GM23338 (cell line): ENCODE measurements around the gene PAIP2. TPM values are rescaled to one million over a fixed set of nuclear protein-coding genes. Genes with fewer than 3 reads are reported as not detected.

Experiments used
- ATAC-seq: fragments of 200-7000 bp; cut with Tn5 transposase; 3 replicates; pipeline ENCODE4 v1.9.1; 2020
- DNase-seq: peaks from one replicate; pipeline ENCODE4 v3.0.0-alpha.2; 2015; ENCODE audit warnings: low spot score
- H2AFZ ChIP-seq: fragments of 200-600 bp; sonication (generic); 2 replicates; pipeline ENCODE4 v1.8.0; 2016; ENCODE audit warnings: antibody characterized with exemption, mild to moderate bottlenecking, moderate library complexity
- H3F3A ChIP-seq: fragments of 200-600 bp; sonication (generic); replicated peaks from 2 replicates; pipeline ENCODE4 v1.8.0; 2017; ENCODE audit warnings: antibody characterized with exemption, mixed run types, low read depth
- H3K27ac ChIP-seq: fragments of 200-600 bp; sonication (generic); 2 replicates; pipeline ENCODE4 v1.6.1; 2016; ENCODE audit warnings: low read depth
- H3K27me3 ChIP-seq: fragments of 200-600 bp; sonication (generic); 2 replicates; pipeline ENCODE4 v1.8.0; 2016; ENCODE audit warnings: mild to moderate bottlenecking, mixed run types, moderate library complexity; ENCODE audit not compliant: insufficient read depth
- H3K36me3 ChIP-seq: fragments of 200-600 bp; sonication (generic); 2 replicates; pipeline ENCODE4 v1.8.0; 2016; ENCODE audit warnings: mild to moderate bottlenecking; ENCODE audit not compliant: insufficient read depth
- H3K4me1 ChIP-seq: fragments of 200-600 bp; sonication (generic); 2 replicates; pipeline ENCODE4 v1.8.0; 2016; ENCODE audit warnings: mild to moderate bottlenecking, moderate library complexity; ENCODE audit not compliant: insufficient read depth
- H3K4me2 ChIP-seq: fragments of 200-600 bp; sonication (generic); 2 replicates; pipeline ENCODE4 v1.7.1; 2017; ENCODE audit warnings: mixed run types
- H3K4me3 ChIP-seq: fragments of 200-600 bp; sonication (generic); 2 replicates; pipeline ENCODE4 v1.6.1; 2016; ENCODE audit warnings: mixed run types
- H3K79me2 ChIP-seq: fragments of 200-600 bp; sonication (generic); replicated peaks from 2 replicates; pipeline ENCODE4 v1.8.0; 2017; ENCODE audit warnings: mild to moderate bottlenecking; ENCODE audit not compliant: insufficient read depth
- H3K9me2 ChIP-seq: fragments of 200-600 bp; sonication (generic); 2 replicates; pipeline ENCODE4 v1.8.0; 2017; ENCODE audit not compliant: insufficient read depth
- H4K20me1 ChIP-seq: fragments of 200-600 bp; sonication (generic); replicated peaks from 2 replicates; pipeline ENCODE4 v1.8.0; 2017; ENCODE audit warnings: mild to moderate bottlenecking; ENCODE audit not compliant: insufficient read depth
- H3K27ac Mint-ChIP-seq: 2 replicates; pipeline ENCODE4 v1.8.0; 2020; ENCODE audit warnings: inconsistent platforms, mild to moderate bottlenecking, moderate library complexity, mixed read lengths
- H3K27me3 Mint-ChIP-seq: 3 replicates; pipeline ENCODE4 v1.8.0; 2022; ENCODE audit warnings: low read depth, mild to moderate bottlenecking, moderate library complexity, mixed read lengths, inconsistent platforms; ENCODE audit not compliant: insufficient read depth, poor library complexity
- H3K36me3 Mint-ChIP-seq: 3 replicates; pipeline ENCODE4 v1.8.0; 2021; ENCODE audit warnings: low read depth, mild to moderate bottlenecking, inconsistent platforms, moderate library complexity, mixed read lengths
- H3K4me1 Mint-ChIP-seq: 3 replicates; pipeline ENCODE4 v1.8.0; 2020; ENCODE audit warnings: mild to moderate bottlenecking, inconsistent platforms, mixed read lengths
- H3K4me3 Mint-ChIP-seq: 3 replicates; pipeline ENCODE4 v1.8.0; 2021; ENCODE audit warnings: moderate library complexity, mild to moderate bottlenecking, inconsistent platforms, mixed read lengths
- H3K9me3 Mint-ChIP-seq: 3 replicates; pipeline ENCODE4 v1.8.0; 2020; ENCODE audit warnings: moderate library complexity, mild to moderate bottlenecking, inconsistent platforms, mixed read lengths
- EZH2 ChIP-seq: fragments of 200-600 bp; sonication (generic); IDR thresholded peaks from one replicate; pipeline ENCODE4 v1.8.0; 2017; ENCODE audit warnings: antibody characterized with exemption, mild to moderate bottlenecking, low read depth; ENCODE audit not compliant: unreplicated experiment
- EZH2phosphoT487 ChIP-seq: fragments of 200-600 bp; sonication (generic); IDR thresholded peaks from one replicate; pipeline ENCODE4 v1.8.1; 2018; ENCODE audit warnings: antibody characterized with exemption; ENCODE audit not compliant: unreplicated experiment
- JUNB ChIP-seq: IDR thresholded peaks from one replicate; pipeline ENCODE4 v1.6.1; 2016; ENCODE audit warnings: antibody characterized with exemption; ENCODE audit not compliant: unreplicated experiment
- NANOG ChIP-seq: IDR thresholded peaks from 2 replicates; pipeline ENCODE4 v1.6.1; 2016; ENCODE audit warnings: antibody characterized with exemption, borderline replicate concordance
- REST ChIP-seq: IDR thresholded peaks from one replicate; pipeline ENCODE4 v1.6.1; 2018; ENCODE audit warnings: antibody characterized with exemption; ENCODE audit not compliant: unreplicated experiment
- polyA plus RNA-seq: library from polyadenylated mRNA; unstranded; fragments of >200 nt; fragmentation: Nextera tagmentation; extraction: Ambion mirVana; gene quantifications from 2 replicates; pipeline ENCODE4 v1.2.1, GENCODE V29; 2016
- total RNA-seq: library from RNA; depleted of rRNA; stranded (reverse); fragments of >200 nt; shearing (Covaris generic); gene quantifications from 2 replicates; pipeline ENCODE4 v1.2.3, GENCODE V29; 2014
- TF ChIP-seq, protein P1 (sequence below), 2 experiments: fragments of 200-600 bp in 1 of 2; sonication (generic) in 1 of 2; conservative IDR thresholded peaks; 2 replicates each; pipeline versions ENCODE4 v1.5.1 to v1.6.1; 2016 to 2017; ENCODE audit warnings: antibody characterized with exemption in 2 of 2, low read depth in 2 of 2, mild to moderate bottlenecking in 2 of 2, moderate library complexity in 1 of 2
- TF ChIP-seq, protein P2 (sequence below): fragments of 250-450 bp; sonication (Bioruptor Pico); IDR thresholded peaks from 2 replicates; pipeline ENCODE4 v1.5.0; 2020; ENCODE audit warnings: mild to moderate bottlenecking, moderate library complexity

The PAIP2 gene
- total and polyA plus RNA-seq, 2 experiments from 2014 or later = 132 to 277 TPM

GRCh38 chr5:139394123-139394653 lies 52.5 kb downstream of the PAIP2 start:
- Histone ChIP-seq H3K27ac (no peak overlapping the region), H3K9me2 (no peaks in the 10 kb centered on the region), H3F3A (peaks cover 25% of the 10 kb centered on the region), H4K20me1 (no peaks in the 10 kb centered on the region), H3K4me2 (peak overlapping the region; percentile 96), H3K79me2 (no peaks in the 10 kb centered on the region), H2AFZ (peak overlapping the region; percentile 98), H3K27me3 (peaks cover 44% of the 10 kb centered on the region), H3K36me3 (no peaks in the 10 kb centered on the region), H3K4me1 (peaks cover 4% of the 10 kb centered on the region; the same call in 1 of the 2 replicates), H3K4me3 (peak overlapping the region; percentile 81)
- H3K4me1 Mint-ChIP-seq = peaks cover 27% of the 10 kb centered on the region
- H3K9me3 Mint-ChIP-seq = no peaks in the 10 kb centered on the region
- H3K27ac Mint-ChIP-seq = no peak overlapping the region
- peaks cover 49% of the 10 kb centered on the region for H3K27me3 Mint-ChIP-seq
- no peak for TF ChIP-seq NANOG
- TF ChIP-seq, protein P1, sequence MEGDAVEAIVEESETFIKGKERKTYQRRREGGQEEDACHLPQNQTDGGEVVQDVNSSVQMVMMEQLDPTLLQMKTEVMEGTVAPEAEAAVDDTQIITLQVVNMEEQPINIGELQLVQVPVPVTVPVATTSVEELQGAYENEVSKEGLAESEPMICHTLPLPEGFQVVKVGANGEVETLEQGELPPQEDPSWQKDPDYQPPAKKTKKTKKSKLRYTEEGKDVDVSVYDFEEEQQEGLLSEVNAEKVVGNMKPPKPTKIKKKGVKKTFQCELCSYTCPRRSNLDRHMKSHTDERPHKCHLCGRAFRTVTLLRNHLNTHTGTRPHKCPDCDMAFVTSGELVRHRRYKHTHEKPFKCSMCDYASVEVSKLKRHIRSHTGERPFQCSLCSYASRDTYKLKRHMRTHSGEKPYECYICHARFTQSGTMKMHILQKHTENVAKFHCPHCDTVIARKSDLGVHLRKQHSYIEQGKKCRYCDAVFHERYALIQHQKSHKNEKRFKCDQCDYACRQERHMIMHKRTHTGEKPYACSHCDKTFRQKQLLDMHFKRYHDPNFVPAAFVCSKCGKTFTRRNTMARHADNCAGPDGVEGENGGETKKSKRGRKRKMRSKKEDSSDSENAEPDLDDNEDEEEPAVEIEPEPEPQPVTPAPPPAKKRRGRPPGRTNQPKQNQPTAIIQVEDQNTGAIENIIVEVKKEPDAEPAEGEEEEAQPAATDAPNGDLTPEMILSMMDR (conservative IDR thresholded peaks at IDR 0.05; ENCODE audit: low read depth in 2 of 2) = peak; percentile 51 to 68
- TF ChIP-seq, protein P2, sequence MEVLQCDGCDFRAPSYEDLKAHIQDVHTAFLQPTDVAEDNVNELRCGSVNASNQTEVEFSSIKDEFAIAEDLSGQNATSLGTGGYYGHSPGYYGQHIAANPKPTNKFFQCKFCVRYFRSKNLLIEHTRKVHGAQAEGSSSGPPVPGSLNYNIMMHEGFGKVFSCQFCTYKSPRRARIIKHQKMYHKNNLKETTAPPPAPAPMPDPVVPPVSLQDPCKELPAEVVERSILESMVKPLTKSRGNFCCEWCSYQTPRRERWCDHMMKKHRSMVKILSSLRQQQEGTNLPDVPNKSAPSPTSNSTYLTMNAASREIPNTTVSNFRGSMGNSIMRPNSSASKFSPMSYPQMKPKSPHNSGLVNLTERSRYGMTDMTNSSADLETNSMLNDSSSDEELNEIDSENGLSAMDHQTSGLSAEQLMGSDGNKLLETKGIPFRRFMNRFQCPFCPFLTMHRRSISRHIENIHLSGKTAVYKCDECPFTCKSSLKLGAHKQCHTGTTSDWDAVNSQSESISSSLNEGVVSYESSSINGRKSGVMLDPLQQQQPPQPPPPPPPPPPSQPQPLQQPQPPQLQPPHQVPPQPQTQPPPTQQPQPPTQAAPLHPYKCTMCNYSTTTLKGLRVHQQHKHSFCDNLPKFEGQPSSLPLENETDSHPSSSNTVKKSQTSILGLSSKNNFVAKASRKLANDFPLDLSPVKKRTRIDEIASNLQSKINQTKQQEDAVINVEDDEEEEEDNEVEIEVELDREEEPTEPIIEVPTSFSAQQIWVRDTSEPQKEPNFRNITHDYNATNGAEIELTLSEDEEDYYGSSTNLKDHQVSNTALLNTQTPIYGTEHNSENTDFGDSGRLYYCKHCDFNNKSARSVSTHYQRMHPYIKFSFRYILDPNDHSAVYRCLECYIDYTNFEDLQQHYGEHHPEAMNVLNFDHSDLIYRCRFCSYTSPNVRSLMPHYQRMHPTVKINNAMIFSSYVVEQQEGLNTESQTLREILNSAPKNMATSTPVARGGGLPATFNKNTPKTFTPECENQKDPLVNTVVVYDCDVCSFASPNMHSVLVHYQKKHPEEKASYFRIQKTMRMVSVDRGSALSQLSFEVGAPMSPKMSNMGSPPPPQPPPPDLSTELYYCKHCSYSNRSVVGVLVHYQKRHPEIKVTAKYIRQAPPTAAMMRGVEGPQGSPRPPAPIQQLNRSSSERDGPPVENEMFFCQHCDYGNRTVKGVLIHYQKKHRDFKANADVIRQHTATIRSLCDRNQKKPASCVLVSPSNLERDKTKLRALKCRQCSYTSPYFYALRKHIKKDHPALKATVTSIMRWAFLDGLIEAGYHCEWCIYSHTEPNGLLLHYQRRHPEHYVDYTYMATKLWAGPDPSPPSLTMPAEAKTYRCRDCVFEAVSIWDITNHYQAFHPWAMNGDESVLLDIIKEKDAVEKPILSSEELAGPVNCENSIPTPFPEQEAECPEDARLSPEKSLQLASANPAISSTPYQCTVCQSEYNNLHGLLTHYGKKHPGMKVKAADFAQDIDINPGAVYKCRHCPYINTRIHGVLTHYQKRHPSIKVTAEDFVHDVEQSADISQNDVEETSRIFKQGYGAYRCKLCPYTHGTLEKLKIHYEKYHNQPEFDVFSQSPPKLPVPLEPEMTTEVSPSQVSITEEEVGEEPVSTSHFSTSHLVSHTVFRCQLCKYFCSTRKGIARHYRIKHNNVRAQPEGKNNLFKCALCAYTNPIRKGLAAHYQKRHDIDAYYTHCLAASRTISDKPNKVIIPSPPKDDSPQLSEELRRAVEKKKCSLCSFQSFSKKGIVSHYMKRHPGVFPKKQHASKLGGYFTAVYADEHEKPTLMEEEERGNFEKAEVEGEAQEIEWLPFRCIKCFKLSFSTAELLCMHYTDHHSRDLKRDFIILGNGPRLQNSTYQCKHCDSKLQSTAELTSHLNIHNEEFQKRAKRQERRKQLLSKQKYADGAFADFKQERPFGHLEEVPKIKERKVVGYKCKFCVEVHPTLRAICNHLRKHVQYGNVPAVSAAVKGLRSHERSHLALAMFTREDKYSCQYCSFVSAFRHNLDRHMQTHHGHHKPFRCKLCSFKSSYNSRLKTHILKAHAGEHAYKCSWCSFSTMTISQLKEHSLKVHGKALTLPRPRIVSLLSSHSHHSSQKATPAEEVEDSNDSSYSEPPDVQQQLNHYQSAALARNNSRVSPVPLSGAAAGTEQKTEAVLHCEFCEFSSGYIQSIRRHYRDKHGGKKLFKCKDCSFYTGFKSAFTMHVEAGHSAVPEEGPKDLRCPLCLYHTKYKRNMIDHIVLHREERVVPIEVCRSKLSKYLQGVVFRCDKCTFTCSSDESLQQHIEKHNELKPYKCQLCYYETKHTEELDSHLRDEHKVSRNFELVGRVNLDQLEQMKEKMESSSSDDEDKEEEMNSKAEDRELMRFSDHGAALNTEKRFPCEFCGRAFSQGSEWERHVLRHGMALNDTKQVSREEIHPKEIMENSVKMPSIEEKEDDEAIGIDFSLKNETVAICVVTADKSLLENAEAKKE = no peak
- TF ChIP-seq EZH2phosphoT487 = no peak
- TF ChIP-seq JUNB = no peak
- TF ChIP-seq REST = no peak
- TF ChIP-seq EZH2 = peak; percentile 28
- H3K4me3 Mint-ChIP-seq = peak overlapping the region; percentile 86
- ATAC-seq = peak; percentile 27
- peaks cover 6% of the 10 kb centered on the region for H3K36me3 Mint-ChIP-seq
- peak; percentile 84 for DNase-seq
